Keratinocyte (primary cell): ENCODE data around the gene TAOK2.

Source experiments
- CTCF ChIP-seq, 3 experiments: IDR thresholded peaks in 1 of 3; conservative IDR thresholded peaks in 1 of 3; optimal IDR thresholded peaks in 1 of 3; 2 replicates in 2 of 3; 3 replicates in 1 of 3; pipeline versions ENCODE3 to v1.5.1; 2011; ENCODE audit warnings: low read length in 3 of 3, mild to moderate bottlenecking in 3 of 3, moderate library complexity in 2 of 3, control low read depth in 1 of 3, inconsistent platforms in 1 of 3; ENCODE audit not compliant: insufficient read depth in 2 of 3; ENCODE audit errors: extremely low read depth in 1 of 3
- EZH2 ChIP-seq: IDR thresholded peaks from one replicate; pipeline ENCODE4 v1.6.1; 2012; ENCODE audit warnings: inconsistent platforms, mild to moderate bottlenecking, low read length, moderate library complexity

GRCh38 chr16:29961479-29962343 is 12.0 kb upstream of the TAOK2 start, which contains the start of gene TMEM219:
- TF ChIP-seq CTCF (optimal IDR thresholded peaks at IDR 0.05 in 1 of 3, IDR thresholded peaks at IDR 0.05 in 1 of 3, conservative IDR thresholded peaks at IDR 0.05 in 1 of 3; ENCODE audit: extremely low read depth in 1 of 3, insufficient read depth in 2 of 3, low read length in 3 of 3), result peak in 2 of 3 experiments; percentile 15 to 47
- no peak for TF ChIP-seq EZH2
